Measurements from ENCODE around the gene PTPN1.

PTPN1 gene

DNA sequence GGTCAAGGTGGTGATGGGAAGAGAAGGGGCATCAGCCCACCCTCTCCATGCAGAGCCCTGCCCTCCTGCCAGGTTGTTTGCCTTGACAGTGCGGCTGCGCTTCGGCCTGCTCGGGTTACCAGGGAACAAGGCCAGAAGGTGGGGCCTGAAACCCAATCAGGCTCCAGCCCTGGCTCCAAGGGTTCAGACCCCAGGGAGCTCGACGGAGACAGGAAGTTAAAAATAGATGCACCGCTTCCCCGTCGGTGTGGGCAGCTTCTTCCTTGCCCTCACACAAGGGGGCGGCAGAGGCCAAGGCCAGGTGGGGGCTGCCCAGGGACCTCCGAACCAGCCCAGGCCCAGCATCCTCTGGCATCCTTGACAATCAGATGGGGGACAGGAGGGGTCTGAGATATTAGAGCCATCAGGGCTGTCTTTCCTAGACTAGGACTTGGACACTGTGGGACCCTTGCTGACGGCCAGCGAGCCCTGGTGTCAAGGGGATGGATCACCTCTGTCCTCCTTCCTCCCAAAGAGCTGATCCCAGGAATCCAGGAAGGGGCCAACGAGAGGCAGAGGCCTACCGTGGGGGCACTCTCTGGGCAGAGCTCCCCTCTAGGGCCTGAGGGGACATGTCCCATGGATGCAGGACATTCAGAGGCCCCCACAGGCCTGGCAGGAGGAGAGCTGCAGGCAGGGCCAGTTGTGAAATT, 115.9 kb downstream of the PTPN1 start (continued):
- TF ChIP-seq ZNF202 (tag by site-specific recombination; IDR thresholded peaks at IDR 0.05; ENCODE audit: borderline replicate concordance) (no peak), ATF2 (tag by site-specific recombination; IDR thresholded peaks at IDR 0.05; ENCODE audit: low read depth) (no peak), ZNF211 (tag by site-specific recombination; IDR thresholded peaks at IDR 0.05; ENCODE audit: low read depth) (no peak), ZNF174 (tag by site-specific recombination; IDR thresholded peaks at IDR 0.05) (no peak), EGR2 (tag by site-specific recombination; IDR thresholded peaks at IDR 0.05; ENCODE audit: low read depth) (no peak), FEZF1 (tag by site-specific recombination; IDR thresholded peaks at IDR 0.05) (no peak), ZBTB48 (tag by site-specific recombination; IDR thresholded peaks at IDR 0.05) (peak; percentile 81), SETDB1 (IDR thresholded peaks at IDR 0.05; ENCODE audit: insufficient read length, low read length) (no peak), ZNF664 (tag by site-specific recombination; IDR thresholded peaks at IDR 0.05) (no peak), ELK4 (IDR thresholded peaks at IDR 0.05; ENCODE audit: borderline replicate concordance, low read depth, low read length) (no peak), ZNF585B (tag by site-specific recombination; IDR thresholded peaks at IDR 0.05) (no peak), ZNF433 (tag by site-specific recombination; IDR thresholded peaks at IDR 0.05; ENCODE audit: low read depth) (no peak), ZNF561 (tag by site-specific recombination; IDR thresholded peaks at IDR 0.05; ENCODE audit: borderline replicate concordance) (no peak), ZBTB7A (tag by site-specific recombination; IDR thresholded peaks at IDR 0.05; ENCODE audit: low read depth) (no peak), GLIS1 (tag by site-specific recombination; IDR thresholded peaks at IDR 0.05) (peak; percentile 67), ZSCAN23 (tag by site-specific recombination; IDR thresholded peaks at IDR 0.05) (no peak), ZBTB17 (tag by site-specific recombination; IDR thresholded peaks at IDR 0.05) (peak; percentile 44), ZNF2 (tag by site-specific recombination; IDR thresholded peaks at IDR 0.05) (no peak), ZNF354C (tag by site-specific recombination; IDR thresholded peaks at IDR 0.05; ENCODE audit: borderline replicate concordance, low read depth) (no peak), ZNF140 (tag by site-specific recombination; IDR thresholded peaks at IDR 0.05) (no peak), ZNF514 (tag by site-specific recombination; IDR thresholded peaks at IDR 0.05) (no peak), ZNF830 (tag by site-specific recombination; IDR thresholded peaks at IDR 0.05; ENCODE audit: low read depth) (no peak), SALL2 (tag by site-specific recombination; IDR thresholded peaks at IDR 0.05; ENCODE audit: borderline replicate concordance) (no peak), ZNF623 (tag by site-specific recombination; IDR thresholded peaks at IDR 0.05) (no peak), ZIC2 (tag by site-specific recombination; IDR thresholded peaks at IDR 0.05) (peak; percentile 39; the same call in 1 of the 2 replicates), MEIS1 (CRISPR knock-in tag; IDR thresholded peaks at IDR 0.05; ENCODE audit: borderline replicate concordance) (no peak), KLF16 (tag by site-specific recombination; IDR thresholded peaks at IDR 0.05) (no peak), ZNF292 (tag by site-specific recombination; IDR thresholded peaks at IDR 0.05; ENCODE audit: borderline replicate concordance, low read depth) (no peak)
- TF ChIP-seq, protein P1, sequence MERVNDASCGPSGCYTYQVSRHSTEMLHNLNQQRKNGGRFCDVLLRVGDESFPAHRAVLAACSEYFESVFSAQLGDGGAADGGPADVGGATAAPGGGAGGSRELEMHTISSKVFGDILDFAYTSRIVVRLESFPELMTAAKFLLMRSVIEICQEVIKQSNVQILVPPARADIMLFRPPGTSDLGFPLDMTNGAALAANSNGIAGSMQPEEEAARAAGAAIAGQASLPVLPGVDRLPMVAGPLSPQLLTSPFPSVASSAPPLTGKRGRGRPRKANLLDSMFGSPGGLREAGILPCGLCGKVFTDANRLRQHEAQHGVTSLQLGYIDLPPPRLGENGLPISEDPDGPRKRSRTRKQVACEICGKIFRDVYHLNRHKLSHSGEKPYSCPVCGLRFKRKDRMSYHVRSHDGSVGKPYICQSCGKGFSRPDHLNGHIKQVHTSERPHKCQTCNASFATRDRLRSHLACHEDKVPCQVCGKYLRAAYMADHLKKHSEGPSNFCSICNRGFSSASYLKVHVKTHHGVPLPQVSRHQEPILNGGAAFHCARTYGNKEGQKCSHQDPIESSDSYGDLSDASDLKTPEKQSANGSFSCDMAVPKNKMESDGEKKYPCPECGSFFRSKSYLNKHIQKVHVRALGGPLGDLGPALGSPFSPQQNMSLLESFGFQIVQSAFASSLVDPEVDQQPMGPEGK (tag by site-specific recombination; IDR thresholded peaks at IDR 0.05), result 0 out of 2 replicates have a peak, but pooled peaks have one; percentile 55
- TF ChIP-seq, protein P2, sequence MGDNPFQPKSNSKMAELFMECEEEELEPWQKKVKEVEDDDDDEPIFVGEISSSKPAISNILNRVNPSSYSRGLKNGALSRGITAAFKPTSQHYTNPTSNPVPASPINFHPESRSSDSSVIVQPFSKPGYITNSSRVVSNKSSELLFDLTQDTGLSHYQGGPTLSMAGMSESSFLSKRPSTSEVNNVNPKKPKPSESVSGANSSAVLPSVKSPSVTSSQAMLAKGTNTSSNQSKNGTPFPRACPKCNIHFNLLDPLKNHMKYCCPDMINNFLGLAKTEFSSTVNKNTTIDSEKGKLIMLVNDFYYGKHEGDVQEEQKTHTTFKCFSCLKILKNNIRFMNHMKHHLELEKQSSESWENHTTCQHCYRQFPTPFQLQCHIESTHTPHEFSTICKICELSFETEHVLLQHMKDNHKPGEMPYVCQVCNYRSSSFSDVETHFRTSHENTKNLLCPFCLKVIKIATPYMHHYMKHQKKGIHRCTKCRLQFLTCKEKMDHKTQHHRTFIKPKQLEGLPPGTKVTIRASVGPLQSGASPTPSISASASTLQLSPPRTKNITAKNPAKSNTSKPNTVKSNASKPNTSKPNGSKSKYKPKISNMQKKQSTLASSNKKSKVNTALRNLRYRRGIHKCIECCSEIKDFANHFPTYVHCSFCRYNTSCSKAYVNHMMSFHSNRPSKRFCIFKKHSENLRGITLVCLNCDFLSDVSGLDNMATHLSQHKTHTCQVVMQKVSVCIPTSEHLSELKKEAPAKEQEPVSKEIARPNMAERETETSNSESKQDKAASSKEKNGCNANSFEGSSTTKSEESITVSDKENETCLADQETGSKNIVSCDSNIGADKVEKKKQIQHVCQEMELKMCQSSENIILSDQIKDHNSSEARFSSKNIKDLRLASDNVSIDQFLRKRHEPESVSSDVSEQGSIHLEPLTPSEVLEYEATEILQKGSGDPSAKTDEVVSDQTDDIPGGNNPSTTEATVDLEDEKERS (tag by site-specific recombination; IDR thresholded peaks at IDR 0.05), result no peak
- TF ChIP-seq, protein P3, sequence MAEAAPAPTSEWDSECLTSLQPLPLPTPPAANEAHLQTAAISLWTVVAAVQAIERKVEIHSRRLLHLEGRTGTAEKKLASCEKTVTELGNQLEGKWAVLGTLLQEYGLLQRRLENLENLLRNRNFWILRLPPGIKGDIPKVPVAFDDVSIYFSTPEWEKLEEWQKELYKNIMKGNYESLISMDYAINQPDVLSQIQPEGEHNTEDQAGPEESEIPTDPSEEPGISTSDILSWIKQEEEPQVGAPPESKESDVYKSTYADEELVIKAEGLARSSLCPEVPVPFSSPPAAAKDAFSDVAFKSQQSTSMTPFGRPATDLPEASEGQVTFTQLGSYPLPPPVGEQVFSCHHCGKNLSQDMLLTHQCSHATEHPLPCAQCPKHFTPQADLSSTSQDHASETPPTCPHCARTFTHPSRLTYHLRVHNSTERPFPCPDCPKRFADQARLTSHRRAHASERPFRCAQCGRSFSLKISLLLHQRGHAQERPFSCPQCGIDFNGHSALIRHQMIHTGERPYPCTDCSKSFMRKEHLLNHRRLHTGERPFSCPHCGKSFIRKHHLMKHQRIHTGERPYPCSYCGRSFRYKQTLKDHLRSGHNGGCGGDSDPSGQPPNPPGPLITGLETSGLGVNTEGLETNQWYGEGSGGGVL (tag by site-specific recombination; IDR thresholded peaks at IDR 0.05), result no peak
